GM21576 (cell line): Measurements from ENCODE around the gene THBS1.

Experiments used
- ATAC-seq: cut with Tn5 transposase; IDR thresholded peaks from one replicate; pipeline ENCODE4 v1.9.1; 2021; ENCODE audit warnings: mild to moderate bottlenecking, moderate library complexity; ENCODE audit not compliant: unreplicated experiment

THBS1 gene

GRCh38 chr15:39573287-39573686 is 7.6 kb upstream of the THBS1 start:
- no peak for ATAC-seq

- ATAC-seq, result no peak
Measured at GRCh38 chr15:39573844-39574243, 7.0 kb upstream of the THBS1 start.

GRCh38 chr15:39574427-39574826 is 6.5 kb upstream of the THBS1 start:
- ATAC-seq, result no peak

- no peak for ATAC-seq
Measured at GRCh38 chr15:39575180-39575579, 5.7 kb upstream of the THBS1 start.

- no peak for ATAC-seq
Measured at GRCh38 chr15:39578851-39579486, 1.9 kb upstream of the THBS1 start.

- ATAC-seq, result no peak
Measured at GRCh38 chr15:39579487-39580116, 1.3 kb upstream of the THBS1 start.

- peak; percentile 63 for ATAC-seq
Measured at GRCh38 chr15:39580117-39580484, 778 bp upstream of the THBS1 start.

GRCh38 chr15:39581242-39581792 is 438 bp downstream of the THBS1 start:
- ATAC-seq, result no peak

- ATAC-seq, result no peak
Measured at GRCh38 chr15:39581793-39582285, 960 bp downstream of the THBS1 start.

- no peak for ATAC-seq
Measured at GRCh38 chr15:39582286-39582976, 1.6 kb downstream of the THBS1 start.

GRCh38 chr15:39582977-39583595 is 2.2 kb downstream of the THBS1 start:
- ATAC-seq, result no peak

GRCh38 chr15:39583596-39584265 is 2.9 kb downstream of the THBS1 start:
- ATAC-seq, result no peak

GRCh38 chr15:39584266-39584659 is 3.4 kb downstream of the THBS1 start:
- no peak for ATAC-seq

- no peak for ATAC-seq
Measured at GRCh38 chr15:39584662-39585388, 3.9 kb downstream of the THBS1 start.

- no peak for ATAC-seq
Measured at GRCh38 chr15:39585389-39585841, 4.5 kb downstream of the THBS1 start.

GRCh38 chr15:39585871-39586301 is 5.0 kb downstream of the THBS1 start:
- no peak for ATAC-seq

GRCh38 chr15:39586387-39587095 is 5.7 kb downstream of the THBS1 start:
- no peak for ATAC-seq

GRCh38 chr15:39587096-39587721 is 6.3 kb downstream of the THBS1 start:
- no peak for ATAC-seq
